Spleen (tissue), 11 donors: Measurements from ENCODE around the gene XPNPEP1. TPM values are rescaled to one million over a fixed set of nuclear protein-coding genes. Genes with fewer than 3 reads are reported as not detected.

Source experiments
- DNase-seq: peaks from one replicate; pipeline ENCODE4 v3.0.0-alpha.2; 2020
- H3K27ac ChIP-seq, 8 donors: fragments of 200-600 bp; sonication (generic) in 7 of 8; 1 replicate in 4 of 8; 2 replicates in 4 of 8; pipeline versions ENCODE4 v1.5.0 to v1.8.0; 2016 to 2021; ENCODE audit warnings: inconsistent platforms in 4 of 8, mild to moderate bottlenecking in 4 of 8, moderate library complexity in 1 of 8
- H3K27me3 ChIP-seq, 7 donors: fragments of 200-600 bp; sonication (generic) in 6 of 7; replicated peaks in 1 of 7; 1 replicate in 4 of 7; 2 replicates in 3 of 7; pipeline versions ENCODE4 v1.5.0 to v1.8.0; 2016 to 2021; ENCODE audit warnings: inconsistent platforms in 3 of 7, mild to moderate bottlenecking in 1 of 7
- H3K36me3 ChIP-seq, 6 donors: fragments of 200-600 bp; sonication (generic) in 5 of 6; 1 replicate in 4 of 6; 2 replicates in 2 of 6; pipeline versions ENCODE4 v1.5.0 to v1.8.0; 2016 to 2021; ENCODE audit warnings: inconsistent platforms in 2 of 6
- H3K4me1 ChIP-seq, 6 donors: fragments of 200-600 bp; sonication (generic) in 5 of 6; 1 replicate in 3 of 6; 2 replicates in 3 of 6; pipeline versions ENCODE4 v1.5.0 to v1.8.0; 2016 to 2021; ENCODE audit warnings: inconsistent platforms in 3 of 6
- H3K4me3 ChIP-seq, 8 donors: fragments of 200-600 bp; sonication (generic) in 7 of 8; 1 replicate in 4 of 8; 2 replicates in 4 of 8; pipeline versions ENCODE4 v1.5.0 to v1.8.0; 2016 to 2021; ENCODE audit warnings: inconsistent platforms in 4 of 8, mild to moderate bottlenecking in 4 of 8, moderate library complexity in 2 of 8
- H3K9me3 ChIP-seq, 8 donors: fragments of 200-600 bp; sonication (generic) in 7 of 8; 1 replicate in 4 of 8; 2 replicates in 4 of 8; pipeline versions ENCODE4 v1.5.0 to v1.8.0; 2016 to 2021; ENCODE audit warnings: inconsistent platforms in 4 of 8
- POLR2A ChIP-seq, 3 donors: fragments of 450-650 bp; IDR thresholded peaks; one replicate each; pipeline ENCODE4 v1.5.1; 2017; ENCODE audit warnings: antibody characterized with exemption in 3 of 3, mild to moderate bottlenecking in 1 of 3
- POLR2AphosphoS5 ChIP-seq, 3 donors: sonication (generic); formaldehyde crosslinking; IDR thresholded peaks; one replicate each; pipeline ENCODE4 v1.5.1; 2017; ENCODE audit warnings: antibody characterized with exemption in 3 of 3
- WGBS, 5 donors: extraction: QIAGEN DNeasy Blood & Tissue Kit in 3 of 5; methylation state at CpG; one replicate each; pipeline versions ENCODE4 v1.1.5 to v1.1.7; 2013 to 2018; 5-methylcytosine and 5-hydroxymethylcytosine counted together
- intact Hi-C: fragments of 100-400 bp; cut with DNase I; formaldehyde crosslinking; loops from one replicate; pipeline ENCODE4 v1.15.0; 2023; ENCODE audit warnings: low total_unique reads
- polyA plus RNA-seq, 3 donors: library from polyadenylated mRNA; stranded (reverse); fragments of 200-250 nt; gene quantifications; one replicate each; pipeline ENCODE4 v1.2.1, GENCODE V29; 2013
- total RNA-seq, 7 donors: library from RNA; depleted of rRNA in 3 of 7; stranded (reverse); fragments of >200 nt in 3 of 7; fragmentation: NEBNext Ultra II Directional in 4 of 7; extraction: Animal tissue kit (Norgen Biotek cat#: 25700) in 4 of 7; gene quantifications; one replicate each; pipeline versions ENCODE4 v1.1.0 to v1.2.1, GENCODE V29; 2016 to 2021
- TF ChIP-seq, protein P1 (sequence below), 11 experiments: fragments of 200-600 bp in 7 of 11; fragments of 450-650 bp in 4 of 11; sonication (generic) in 4 of 11; IDR thresholded peaks in 8 of 11; conservative IDR thresholded peaks in 3 of 11; 1 replicate in 7 of 11; 2 replicates in 4 of 11; pipeline versions ENCODE4 v1.4.0 to v1.8.0; 2016 to 2021; ENCODE audit warnings: antibody characterized with exemption in 11 of 11, inconsistent platforms in 4 of 11, mild to moderate bottlenecking in 1 of 11
- donor health status: healthy with polysubstance abuse.
- donor health status: DM: no; HTN: no; CAD: no; lungs with moderate emphysema.
- donor health status: DM: no; HTN: no; CAD: no.
- donor health status: Bipolar disorder and iron deficiency.
- donor health status: healthy.
- donor health status: DM: no; HTN: no; CAD: no.
- donor health status: DM: yes; HTN: yes; CAD: no.

Gene XPNPEP1
- total and polyA plus RNA-seq, 10 donors, result 23.1 to 97.1 (median 63.7) TPM

DNA sequence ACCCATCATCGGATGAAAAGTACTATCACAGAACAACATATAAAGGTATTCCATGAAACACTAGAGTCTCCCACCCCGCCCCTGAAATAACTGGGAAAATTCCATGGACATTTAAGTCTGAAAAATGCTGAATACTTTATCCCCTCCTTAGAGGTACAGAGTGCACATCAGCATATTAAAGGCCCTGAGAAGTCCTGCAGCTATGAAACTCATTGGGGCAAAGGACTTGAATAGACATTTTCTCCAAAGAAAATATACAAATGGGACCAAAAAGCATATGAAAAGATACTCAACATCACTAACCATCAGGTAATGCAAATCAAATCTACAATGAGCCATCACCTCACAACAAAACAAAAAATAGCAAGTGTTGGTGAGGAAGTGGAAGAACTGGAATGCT is 18.9 kb downstream of the XPNPEP1 start:
- Histone ChIP-seq H3K4me3 (no peak overlapping the region), H3K4me1 (peaks cover 0 to 40% (median 13%) of the 10 kb centered on the region in 6 donors), H3K36me3 (peaks cover 0 to 87% (median 30%) of the 10 kb centered on the region in 6 donors), H3K9me3 (no peaks in the 10 kb centered on the region), H3K27me3 (no peaks in the 10 kb centered on the region), H3K27ac (peak overlapping the region in 1 of 8 donors; percentile 56)
- intact Hi-C loops, result no loop called here
- TF ChIP-seq, protein P1, sequence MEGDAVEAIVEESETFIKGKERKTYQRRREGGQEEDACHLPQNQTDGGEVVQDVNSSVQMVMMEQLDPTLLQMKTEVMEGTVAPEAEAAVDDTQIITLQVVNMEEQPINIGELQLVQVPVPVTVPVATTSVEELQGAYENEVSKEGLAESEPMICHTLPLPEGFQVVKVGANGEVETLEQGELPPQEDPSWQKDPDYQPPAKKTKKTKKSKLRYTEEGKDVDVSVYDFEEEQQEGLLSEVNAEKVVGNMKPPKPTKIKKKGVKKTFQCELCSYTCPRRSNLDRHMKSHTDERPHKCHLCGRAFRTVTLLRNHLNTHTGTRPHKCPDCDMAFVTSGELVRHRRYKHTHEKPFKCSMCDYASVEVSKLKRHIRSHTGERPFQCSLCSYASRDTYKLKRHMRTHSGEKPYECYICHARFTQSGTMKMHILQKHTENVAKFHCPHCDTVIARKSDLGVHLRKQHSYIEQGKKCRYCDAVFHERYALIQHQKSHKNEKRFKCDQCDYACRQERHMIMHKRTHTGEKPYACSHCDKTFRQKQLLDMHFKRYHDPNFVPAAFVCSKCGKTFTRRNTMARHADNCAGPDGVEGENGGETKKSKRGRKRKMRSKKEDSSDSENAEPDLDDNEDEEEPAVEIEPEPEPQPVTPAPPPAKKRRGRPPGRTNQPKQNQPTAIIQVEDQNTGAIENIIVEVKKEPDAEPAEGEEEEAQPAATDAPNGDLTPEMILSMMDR (IDR thresholded peaks at IDR 0.05 in 8 of 11, conservative IDR thresholded peaks at IDR 0.05 in 3 of 11), result no peak
- no peak for TF ChIP-seq POLR2A (IDR thresholded peaks at IDR 0.05)
- TF ChIP-seq POLR2AphosphoS5 (IDR thresholded peaks at IDR 0.05), result no peak
- no peak for DNase-seq
- whole genome bisulfite sequencing, 5 donors, result 93 to 97% (median 96%) methylated on average over 2 of the region's 2 CpGs

DNA sequence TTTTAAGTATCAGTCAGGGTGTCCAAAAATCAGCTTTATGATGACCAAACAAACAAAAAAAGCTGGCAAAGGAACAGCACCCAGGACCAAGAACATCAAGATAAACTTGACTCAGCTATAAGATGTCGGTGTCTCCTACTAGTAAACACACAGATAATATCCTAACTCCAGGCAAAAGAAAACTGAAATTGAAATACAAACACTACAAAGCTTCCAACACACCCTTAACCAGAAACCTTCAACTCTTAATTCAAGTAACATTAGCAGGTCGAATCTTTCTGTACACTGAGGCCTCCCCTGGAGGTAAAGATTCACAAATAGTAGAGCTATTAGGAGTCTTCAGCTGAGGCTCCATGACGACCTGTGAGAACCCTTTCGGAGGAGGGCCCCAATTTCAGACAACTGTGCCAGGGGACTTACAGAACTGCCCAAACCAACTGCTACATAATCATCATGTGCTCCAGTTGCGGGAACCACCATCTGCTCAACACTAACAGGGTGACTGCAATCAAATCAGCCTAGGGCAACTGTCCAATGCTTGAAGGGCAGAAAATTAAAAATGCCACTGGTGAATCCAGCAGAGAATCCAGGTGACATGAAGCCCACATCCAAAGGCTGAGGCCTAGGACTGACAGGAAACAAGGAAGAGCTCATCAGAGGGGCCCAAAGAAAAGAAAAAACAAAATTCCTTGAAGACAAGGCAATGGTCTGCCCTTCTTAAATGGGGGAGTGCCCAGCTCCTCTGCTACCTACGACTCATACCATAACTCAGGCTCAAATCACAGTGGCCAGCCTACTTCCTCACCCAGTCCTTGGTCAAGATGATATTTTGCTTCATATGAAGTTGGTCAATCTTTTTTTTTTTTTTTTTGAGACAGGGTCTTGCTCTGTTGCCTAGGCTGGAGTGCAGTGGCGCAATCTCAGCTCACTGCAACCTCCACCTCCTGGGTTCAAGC is 20.0 kb downstream of the XPNPEP1 start:
- no peak overlapping the region for H3K4me3 ChIP-seq

DNA sequence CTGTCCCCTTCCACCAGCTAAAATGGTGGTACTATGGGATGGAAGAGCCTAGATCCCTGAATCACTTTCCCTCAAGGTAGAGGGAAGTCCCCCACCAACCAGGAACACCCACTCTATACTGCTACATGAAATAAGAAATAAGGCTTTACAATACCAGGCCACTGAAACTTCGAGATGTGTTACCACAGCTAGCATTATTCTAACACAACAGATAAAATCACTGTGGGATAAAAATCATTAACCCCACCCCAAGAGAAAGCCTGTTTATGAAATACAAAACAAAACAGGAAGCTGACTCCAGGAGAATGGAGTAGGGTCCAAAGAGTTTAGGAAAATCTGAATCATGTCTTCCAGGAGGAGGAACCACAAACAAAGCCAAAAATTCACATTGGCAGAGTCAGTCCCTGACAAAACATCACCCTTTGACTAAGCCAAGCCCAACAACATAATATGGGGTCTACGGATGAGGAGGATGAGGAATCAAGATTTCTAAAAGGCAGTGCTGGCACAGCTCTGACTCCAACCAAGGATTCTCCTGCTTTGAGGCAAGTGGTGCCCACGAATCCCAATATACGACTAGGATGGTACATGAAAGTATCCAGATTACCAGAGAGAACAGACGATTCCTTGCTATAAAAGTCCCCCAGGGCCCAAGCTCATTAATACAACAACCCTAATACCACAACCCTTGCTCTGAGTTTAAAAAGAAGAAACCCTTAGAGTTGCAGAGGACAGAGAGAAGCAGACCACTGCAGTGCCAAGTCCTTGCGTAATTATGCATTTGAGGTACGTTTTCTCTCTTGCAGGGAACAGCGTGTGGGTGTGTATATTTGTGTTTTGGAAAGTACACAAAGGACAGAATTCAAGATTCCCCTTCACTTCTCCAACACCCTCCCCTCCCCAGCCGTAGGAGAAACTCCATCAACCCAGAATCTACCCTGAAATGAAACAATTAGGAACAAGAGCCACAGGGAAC is 23.7 kb downstream of the XPNPEP1 start:
- Histone ChIP-seq H3K36me3 (peaks cover 0 to 73% (median 3%) of the 10 kb centered on the region in 6 donors), H3K9me3 (no peaks in the 10 kb centered on the region), H3K4me1 (peaks cover 0 to 63% (median 28%) of the 10 kb centered on the region in 6 donors), H3K4me3 (no peak overlapping the region), H3K27ac (peak overlapping the region in 3 of 8 donors; percentile 22 to 35 (median 34)), H3K27me3 (no peaks in the 10 kb centered on the region)
- 78 to 93% (median 86%) methylated on average over 9 of the region's 9 CpGs for WGBS, 5 donors
- intact Hi-C loops, result no loop called here
- TF ChIP-seq, protein P1 (IDR thresholded peaks at IDR 0.05 in 8 of 11, conservative IDR thresholded peaks at IDR 0.05 in 3 of 11), result no peak
- TF ChIP-seq POLR2AphosphoS5 (IDR thresholded peaks at IDR 0.05) (no peak), POLR2A (IDR thresholded peaks at IDR 0.05) (no peak)
- no peak for DNase-seq

More for the DNA sequence above, 20.0 kb downstream of the XPNPEP1 start:
- H3K36me3 ChIP-seq, result peaks cover 0 to 89% (median 30%) of the 10 kb centered on the region in 6 donors
- H3K4me1 ChIP-seq, result peaks cover 0 to 47% (median 17%) of the 10 kb centered on the region in 6 donors
- H3K27ac ChIP-seq, result peak overlapping the region in 4 of 8 donors; percentile 37 to 77 (median 56)
- 66 to 86% (median 77%) methylated on average over 7 of the region's 7 CpGs for WGBS, 5 donors
- TF ChIP-seq POLR2A (IDR thresholded peaks at IDR 0.05) (no peak), POLR2AphosphoS5 (IDR thresholded peaks at IDR 0.05) (no peak)
- TF ChIP-seq, protein P1 (IDR thresholded peaks at IDR 0.05 in 8 of 11, conservative IDR thresholded peaks at IDR 0.05 in 3 of 11), result no peak
- intact Hi-C loops, result no loop called here
- DNase-seq, result no peak
- no peaks in the 10 kb centered on the region for H3K27me3 ChIP-seq
- no peaks in the 10 kb centered on the region for H3K9me3 ChIP-seq
